IPS DF 6.9 (cell line): ENCODE measurements around the gene ADAMTS16.

Experiments used
- DNase-seq: peaks from one replicate; pipeline ENCODE4 v3.0.0-alpha.2; 2013; ENCODE audit warnings: low read depth, low spot score
- H3K27ac ChIP-seq: one replicate; pipeline ENCODE4 v1.5.1; 2013; ENCODE audit warnings: low read length, control low read depth
- H3K27me3 ChIP-seq: 2 replicates; pipeline ENCODE4 v1.6.1; 2013; ENCODE audit warnings: mild to moderate bottlenecking, low read length; ENCODE audit not compliant: control insufficient read depth, insufficient read depth
- H3K36me3 ChIP-seq: 2 replicates; pipeline ENCODE4 v1.6.1; 2013; ENCODE audit warnings: low read length; ENCODE audit not compliant: control insufficient read depth, insufficient read depth
- H3K4me1 ChIP-seq: 2 replicates; pipeline ENCODE4 v1.6.1; 2013; ENCODE audit warnings: low read length; ENCODE audit not compliant: control insufficient read depth, insufficient read depth
- H3K4me3 ChIP-seq: 2 replicates; pipeline ENCODE4 v1.5.1; 2013; ENCODE audit warnings: mild to moderate bottlenecking, low read length
- H3K9me3 ChIP-seq: 2 replicates; pipeline ENCODE4 v1.6.1; 2013; ENCODE audit warnings: low read length, inconsistent platforms; ENCODE audit not compliant: control insufficient read depth, insufficient read depth
- WGBS: extraction: QIAGEN DNeasy Blood & Tissue Kit; methylation state at CpG from one replicate; pipeline ENCODE4 v1.1.7; 2013; ENCODE audit warnings: mixed read lengths, missing lambda C conversion rate; ENCODE audit not compliant: insufficient read length, insufficient coverage; 5-methylcytosine and 5-hydroxymethylcytosine counted together

The ADAMTS16 gene

DNA sequence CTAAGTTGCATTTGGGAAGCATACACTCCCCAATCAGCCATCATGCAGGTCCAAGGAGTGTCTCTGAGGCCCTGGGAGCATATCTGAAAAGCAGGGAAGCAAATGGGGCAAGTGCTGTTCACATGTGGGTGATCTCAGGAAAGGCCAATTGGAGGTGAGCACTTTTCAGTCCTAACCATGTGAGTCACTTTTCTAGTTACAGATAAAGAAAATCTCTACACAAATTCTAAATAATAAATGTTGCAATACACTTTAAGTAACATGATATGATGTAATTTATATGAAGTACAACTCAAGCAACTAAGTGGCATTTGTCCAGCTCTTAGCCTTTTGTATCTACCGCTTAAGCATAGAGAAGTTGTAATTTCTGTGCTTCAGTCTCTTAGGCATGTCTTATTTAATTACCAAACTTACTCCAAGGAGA lies 18.4 kb downstream of the ADAMTS16 start:
- no peak for DNase-seq
- no CpG with 5 or more reads among the region's 1 CpG for WGBS
- Histone ChIP-seq H3K27me3 (no peaks in the 10 kb centered on the region), H3K36me3 (no peaks in the 10 kb centered on the region), H3K4me1 (no peaks in the 10 kb centered on the region), H3K27ac (no peak overlapping the region), H3K9me3 (no peaks in the 10 kb centered on the region), H3K4me3 (no peak overlapping the region)

DNA sequence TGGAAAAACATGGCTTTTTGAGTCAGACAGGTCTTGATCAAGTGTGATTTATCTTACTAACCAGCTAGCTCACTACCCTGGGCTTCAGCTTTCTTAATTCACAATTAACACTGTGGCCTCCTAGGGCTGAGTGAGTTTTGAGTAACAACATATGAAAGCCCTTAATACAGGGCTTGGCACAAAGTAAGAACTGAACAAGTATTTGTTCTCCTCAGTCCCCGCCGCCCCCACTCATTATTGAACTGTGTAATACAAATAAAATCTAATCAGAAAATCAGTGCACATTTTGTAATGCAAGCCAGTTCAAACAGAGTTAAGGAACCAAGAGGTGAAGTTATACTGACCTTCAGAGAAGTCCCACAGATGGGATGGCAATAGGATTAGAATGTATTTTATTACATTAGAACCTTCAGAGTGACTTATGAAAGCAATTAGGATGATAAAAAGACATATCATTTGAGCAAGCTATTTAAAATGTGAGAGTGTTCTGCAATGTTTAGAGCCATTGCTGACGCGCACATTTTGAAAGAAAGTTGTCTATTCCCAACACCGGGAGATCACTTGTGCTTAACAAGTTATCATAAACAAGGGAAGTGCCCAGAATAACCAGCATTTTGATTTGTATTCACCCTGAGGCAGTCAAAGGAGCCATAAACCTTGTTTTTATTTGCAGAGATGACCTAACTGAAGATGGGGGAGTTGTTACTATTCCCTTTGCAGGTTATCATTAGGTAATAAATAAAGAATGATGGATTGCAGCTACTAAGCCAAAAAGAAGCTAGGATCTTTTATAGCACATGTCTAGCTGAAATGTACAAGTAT lies 19.4 kb downstream of the ADAMTS16 start:
- WGBS, result no CpG with 5 or more reads among the region's 5 CpGs
- no peaks in the 10 kb centered on the region for H3K36me3 ChIP-seq
- no peak for DNase-seq
- H3K9me3 ChIP-seq, result no peaks in the 10 kb centered on the region
- no peak overlapping the region for H3K27ac ChIP-seq
- H3K27me3 ChIP-seq, result no peaks in the 10 kb centered on the region
- H3K4me3 ChIP-seq, result no peak overlapping the region
- no peaks in the 10 kb centered on the region for H3K4me1 ChIP-seq

DNA sequence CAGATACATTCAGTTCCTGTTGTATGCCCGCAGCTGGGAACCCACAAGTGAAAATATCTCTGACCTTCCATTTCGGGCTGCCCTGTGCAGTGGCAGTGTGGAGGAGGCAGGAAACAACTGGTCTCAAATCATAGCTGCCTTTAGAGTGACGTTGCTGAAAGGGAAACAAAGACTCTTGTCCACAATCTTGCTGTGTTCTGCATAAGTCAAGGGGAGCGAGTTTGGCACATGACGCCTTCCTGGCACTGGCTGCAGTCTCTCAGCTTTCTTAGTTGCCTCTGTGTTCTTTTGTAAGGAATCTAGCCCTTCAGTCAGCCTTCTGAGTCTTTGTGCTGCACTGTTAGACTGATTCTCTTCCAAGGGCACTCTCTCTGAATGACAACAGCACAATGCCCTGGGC lies 24.0 kb downstream of the ADAMTS16 start:
- H3K9me3 ChIP-seq, result no peaks in the 10 kb centered on the region
- DNase-seq, result no peak
- no peaks in the 10 kb centered on the region for H3K4me1 ChIP-seq
- WGBS, result no CpG with 5 or more reads among the region's 5 CpGs
- no peaks in the 10 kb centered on the region for H3K27me3 ChIP-seq
- H3K4me3 ChIP-seq, result no peak overlapping the region
- H3K27ac ChIP-seq, result no peak overlapping the region
- no peaks in the 10 kb centered on the region for H3K36me3 ChIP-seq

DNA sequence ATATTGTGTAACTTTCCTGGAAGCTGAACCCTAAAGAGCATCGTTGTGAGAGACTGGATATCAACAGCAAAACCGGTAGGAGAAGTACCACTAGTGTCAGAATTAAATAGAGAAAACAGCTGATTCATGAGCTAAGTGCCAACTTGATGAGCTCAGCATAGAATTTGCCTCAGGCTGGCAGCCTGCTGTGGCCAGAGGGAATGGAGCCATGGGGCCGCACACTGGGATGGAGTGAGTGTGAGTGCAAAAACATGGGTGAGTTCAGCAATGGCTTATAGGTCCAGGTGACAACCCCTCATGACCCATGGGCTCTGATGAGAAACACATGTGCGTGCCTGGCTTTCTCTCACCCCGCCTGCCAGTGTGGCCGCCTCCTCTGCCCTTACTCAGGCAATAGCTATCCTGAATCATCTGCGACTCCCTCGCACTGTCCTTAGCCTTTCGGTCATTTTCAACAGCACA lies 25.4 kb downstream of the ADAMTS16 start:
- DNase-seq, result no peak
- Histone ChIP-seq H3K27me3 (no peaks in the 10 kb centered on the region), H3K4me3 (no peak overlapping the region), H3K27ac (no peak overlapping the region), H3K4me1 (no peaks in the 10 kb centered on the region), H3K9me3 (no peaks in the 10 kb centered on the region), H3K36me3 (no peaks in the 10 kb centered on the region)
- WGBS, result no CpG with 5 or more reads among the region's 9 CpGs

DNA sequence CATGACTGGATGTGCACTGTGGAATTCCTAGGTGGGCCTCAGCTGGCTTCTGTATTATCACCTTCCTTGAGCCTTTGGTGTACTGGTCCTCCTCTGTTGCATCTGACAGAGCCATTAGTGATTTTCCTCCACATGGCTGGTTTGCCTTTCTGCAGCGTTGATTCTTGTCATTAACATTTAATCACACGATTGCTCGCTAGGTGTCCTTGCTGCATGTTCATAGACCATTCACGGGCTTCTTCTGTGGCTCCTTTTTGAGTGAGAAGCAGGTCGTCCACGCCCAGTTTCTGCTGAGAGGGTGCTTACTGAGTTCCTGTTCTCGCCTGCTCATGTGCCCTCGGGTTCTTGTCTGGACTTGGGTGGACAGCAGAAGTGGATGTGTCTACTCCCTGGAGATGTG lies 29.3 kb downstream of the ADAMTS16 start:
- DNase-seq, result no peak
- no CpG with 5 or more reads among the region's 8 CpGs for WGBS
- no peak overlapping the region for H3K27ac ChIP-seq
- H3K4me1 ChIP-seq, result no peaks in the 10 kb centered on the region
- no peak overlapping the region for H3K4me3 ChIP-seq
- no peaks in the 10 kb centered on the region for H3K27me3 ChIP-seq
- H3K36me3 ChIP-seq, result no peaks in the 10 kb centered on the region
- H3K9me3 ChIP-seq, result no peaks in the 10 kb centered on the region

DNA sequence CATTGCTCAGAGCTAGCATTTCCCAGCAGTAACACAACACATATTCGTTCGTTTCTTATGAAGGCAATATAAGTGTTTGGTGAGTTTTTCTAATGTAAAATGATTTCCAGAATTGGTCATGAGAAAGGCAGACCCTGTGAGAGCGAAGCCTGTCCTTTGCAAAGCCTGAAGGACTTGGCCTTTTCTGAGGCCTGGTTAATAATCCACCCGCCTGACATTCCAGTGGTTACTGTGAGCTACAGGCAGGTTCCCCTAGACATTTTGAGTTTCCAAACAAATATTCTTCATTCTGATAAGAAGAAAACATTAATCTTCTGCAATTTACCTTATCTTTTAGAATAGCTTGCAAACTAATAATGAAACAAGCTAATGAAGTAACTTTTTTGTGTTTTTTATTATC lies 38.0 kb downstream of the ADAMTS16 start:
- Histone ChIP-seq H3K27me3 (no peaks in the 10 kb centered on the region), H3K9me3 (no peaks in the 10 kb centered on the region), H3K4me1 (peaks cover 11% of the 10 kb centered on the region), H3K27ac (no peak overlapping the region), H3K4me3 (no peak overlapping the region), H3K36me3 (no peaks in the 10 kb centered on the region)
- no CpG with 5 or more reads among the region's 4 CpGs for WGBS
- no peak for DNase-seq

DNA sequence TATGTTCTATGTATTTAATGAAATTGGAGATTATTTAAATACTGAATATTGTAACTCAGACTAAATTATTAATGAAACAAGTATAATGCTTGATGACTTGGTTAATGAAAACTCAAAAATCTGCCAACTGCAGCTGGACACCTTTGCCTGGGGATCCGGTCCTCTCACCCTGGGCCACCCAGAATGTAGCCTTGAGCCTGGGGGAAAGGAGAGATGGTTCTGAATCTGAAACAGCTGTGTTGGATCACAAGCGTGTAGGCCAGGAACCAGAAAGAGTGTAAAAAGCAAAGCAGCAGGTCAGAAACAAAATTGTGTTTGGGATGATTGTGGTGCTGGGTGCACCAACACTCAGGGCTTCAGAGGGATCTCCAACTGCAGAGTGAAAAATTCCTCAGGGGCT lies 38.5 kb downstream of the ADAMTS16 start:
- Histone ChIP-seq H3K4me1 (peaks cover 13% of the 10 kb centered on the region), H3K27ac (no peak overlapping the region), H3K9me3 (no peaks in the 10 kb centered on the region), H3K36me3 (no peaks in the 10 kb centered on the region), H3K4me3 (no peak overlapping the region), H3K27me3 (no peaks in the 10 kb centered on the region)
- no CpG with 5 or more reads among the region's 2 CpGs for WGBS
- no peak for DNase-seq

DNA sequence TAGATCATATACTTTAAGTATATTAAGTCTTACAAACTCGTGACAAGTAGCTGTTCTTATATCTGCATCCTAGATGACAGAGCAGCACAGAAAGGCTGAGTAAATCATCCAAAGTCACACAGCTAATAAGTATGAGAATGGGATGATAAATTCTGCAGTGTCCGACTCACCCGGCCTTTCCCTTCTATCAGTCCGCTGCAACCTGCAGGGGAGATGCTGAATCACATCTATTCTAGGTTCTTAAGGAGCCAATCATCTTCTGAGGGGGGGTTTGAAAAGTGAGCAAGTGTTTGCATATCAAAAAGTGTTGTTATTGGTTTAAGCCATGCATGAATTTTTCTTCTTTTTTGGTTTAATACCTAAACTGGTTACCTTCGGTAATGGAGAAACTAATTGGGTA lies 38.9 kb downstream of the ADAMTS16 start:
- peaks cover 15% of the 10 kb centered on the region for H3K4me1 ChIP-seq
- no peak for DNase-seq
- H3K36me3 ChIP-seq, result no peaks in the 10 kb centered on the region
- H3K9me3 ChIP-seq, result no peaks in the 10 kb centered on the region
- no peak overlapping the region for H3K4me3 ChIP-seq
- H3K27me3 ChIP-seq, result no peaks in the 10 kb centered on the region
- no peak overlapping the region for H3K27ac ChIP-seq
- WGBS, result no CpG with 5 or more reads among the region's 5 CpGs

DNA sequence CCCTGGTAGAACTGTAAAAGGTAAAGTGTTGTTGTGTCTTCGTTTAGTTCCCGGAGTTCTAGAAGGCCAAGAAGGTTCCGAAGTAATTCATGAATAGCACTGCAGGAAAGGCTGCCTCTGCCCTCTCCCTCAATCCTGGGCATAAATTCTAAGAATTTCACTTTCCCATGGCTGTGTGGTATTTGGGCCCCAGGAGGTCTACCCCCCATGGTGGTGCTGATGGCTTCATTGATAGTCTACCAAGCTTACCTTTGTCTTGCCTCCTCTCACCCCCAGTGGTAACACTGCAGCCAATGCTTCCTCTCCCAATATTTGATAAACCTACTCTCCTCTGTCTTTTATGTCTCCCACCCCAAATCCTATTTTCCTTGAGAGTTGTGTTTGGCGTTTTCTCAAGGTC lies 39.5 kb downstream of the ADAMTS16 start:
- Histone ChIP-seq H3K27ac (no peak overlapping the region), H3K4me1 (peaks cover 16% of the 10 kb centered on the region), H3K36me3 (no peaks in the 10 kb centered on the region), H3K27me3 (no peaks in the 10 kb centered on the region), H3K9me3 (no peaks in the 10 kb centered on the region), H3K4me3 (no peak overlapping the region)
- no CpG with 5 or more reads among the region's 4 CpGs for WGBS
- peak; percentile 87 for DNase-seq

DNA sequence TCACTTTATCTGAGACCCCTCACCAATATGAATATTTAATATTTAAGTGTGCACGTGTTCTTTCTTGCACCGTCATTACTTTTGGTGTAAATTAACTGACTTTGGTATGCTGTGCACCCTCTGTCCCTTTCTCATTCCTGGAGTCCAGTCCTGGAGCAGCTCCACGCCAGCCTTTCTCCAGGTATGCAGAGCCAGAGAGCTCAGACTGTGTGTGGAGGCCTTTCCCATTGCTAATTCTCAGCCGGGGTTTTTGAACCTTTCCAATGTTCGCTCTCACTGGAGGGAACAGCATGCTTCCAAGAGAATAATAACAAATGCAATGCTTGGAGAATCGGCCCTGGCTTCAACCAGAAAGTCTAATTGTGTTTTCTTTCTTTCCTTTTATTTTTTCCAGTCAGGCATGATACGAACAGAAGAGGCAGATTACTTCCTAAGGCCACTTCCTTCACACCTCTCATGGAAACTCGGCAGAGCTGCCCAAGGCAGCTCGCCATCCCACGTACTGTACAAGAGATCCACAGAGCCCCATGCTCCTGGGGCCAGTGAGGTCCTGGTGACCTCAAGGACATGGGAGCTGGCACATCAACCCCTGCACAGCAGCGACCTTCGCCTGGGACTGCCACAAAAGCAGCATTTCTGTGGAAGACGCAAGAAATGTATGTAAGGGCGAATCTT lies 41.7 kb downstream of the ADAMTS16 start:
- Histone ChIP-seq H3K36me3 (no peaks in the 10 kb centered on the region), H3K27ac (no peak overlapping the region)
- no CpG with 5 or more reads among the region's 14 CpGs for WGBS

More for the DNA sequence above, 41.7 kb downstream of the ADAMTS16 start:
- DNase-seq, result no peak
- H3K4me3 ChIP-seq, result no peak overlapping the region
- no peaks in the 10 kb centered on the region for H3K27me3 ChIP-seq
- peaks cover 18% of the 10 kb centered on the region for H3K4me1 ChIP-seq
- no peaks in the 10 kb centered on the region for H3K9me3 ChIP-seq
